Neuronal stem cell (in vitro differentiated cells): Measurements from ENCODE around the gene SIGLEC1.

Experiments used
- DNase-seq: peaks from one replicate; pipeline ENCODE4 v3.0.0-alpha.2; 2013; ENCODE audit warnings: low spot score
- H2AFZ ChIP-seq: one replicate; pipeline ENCODE4 v1.6.1; 2013; ENCODE audit warnings: mild to moderate bottlenecking, low read length, inconsistent platforms
- H2AK5ac ChIP-seq: 2 replicates; pipeline ENCODE4 v1.6.1; 2013; ENCODE audit warnings: low read depth, mild to moderate bottlenecking, inconsistent platforms, low read length, moderate library complexity, mixed read lengths
- H2BK120ac ChIP-seq: 2 replicates; pipeline ENCODE4 v1.6.1; 2013; ENCODE audit warnings: low read depth, mild to moderate bottlenecking, inconsistent platforms, low read length, moderate library complexity, mixed read lengths
- H2BK12ac ChIP-seq: one replicate; pipeline ENCODE4 v1.6.1; 2013; ENCODE audit warnings: low read length, inconsistent platforms
- H2BK15ac ChIP-seq: 2 replicates; pipeline ENCODE4 v1.6.1; 2013; ENCODE audit warnings: mild to moderate bottlenecking, low read length, inconsistent platforms, mixed read lengths
- H2BK5ac ChIP-seq: one replicate; pipeline ENCODE4 v1.6.1; 2013; ENCODE audit warnings: inconsistent platforms, mild to moderate bottlenecking, low read length, moderate library complexity
- H3K14ac ChIP-seq: one replicate; pipeline ENCODE4 v1.6.1; 2013; ENCODE audit warnings: low read length, inconsistent platforms
- H3K18ac ChIP-seq: 2 replicates; pipeline ENCODE4 v1.6.1; 2013; ENCODE audit warnings: low read length, inconsistent platforms
- H3K23ac ChIP-seq: 2 replicates; pipeline ENCODE4 v1.6.1; 2013; ENCODE audit warnings: low read depth, mild to moderate bottlenecking, mixed read lengths, low read length, inconsistent platforms; ENCODE audit not compliant: poor library complexity
- H3K27ac ChIP-seq: replicated peaks from 3 replicates; pipeline ENCODE4 v1.5.1; 2013; ENCODE audit warnings: low read length, inconsistent platforms
- H3K27me3 ChIP-seq, 3 experiments: 2 replicates each; pipeline ENCODE4 v1.6.1; 2013; ENCODE audit warnings: low read length in 3 of 3, mild to moderate bottlenecking in 2 of 3, inconsistent platforms in 1 of 3, low read depth in 1 of 3, mixed read lengths in 1 of 3, moderate library complexity in 1 of 3; ENCODE audit not compliant: control insufficient read depth in 3 of 3, insufficient read depth in 3 of 3
- H3K36me3 ChIP-seq, 2 donors: replicated peaks in 1 of 2; 2 replicates each; pipeline ENCODE4 v1.6.1; 2013; ENCODE audit warnings: low read length in 2 of 2; ENCODE audit not compliant: control insufficient read depth in 2 of 2, insufficient read depth in 2 of 2
- H3K4ac ChIP-seq: 2 replicates; pipeline ENCODE4 v1.6.1; 2013; ENCODE audit warnings: inconsistent platforms, mild to moderate bottlenecking, low read length, moderate library complexity
- H3K4me1 ChIP-seq, 2 donors: 1 replicate in 1 of 2; 2 replicates in 1 of 2; pipeline ENCODE4 v1.6.1; 2013; ENCODE audit warnings: low read length in 2 of 2, low read depth in 1 of 2; ENCODE audit not compliant: control insufficient read depth in 2 of 2, insufficient read depth in 1 of 2
- H3K4me2 ChIP-seq: one replicate; pipeline ENCODE4 v1.6.1; 2013; ENCODE audit warnings: mild to moderate bottlenecking, low read length, inconsistent platforms; ENCODE audit not compliant: insufficient read depth, poor library complexity, severe bottlenecking
- H3K4me3 ChIP-seq, 2 donors: 2 replicates each; pipeline ENCODE4 v1.5.1; 2013; ENCODE audit warnings: low read length in 2 of 2, mild to moderate bottlenecking in 2 of 2, inconsistent platforms in 1 of 2, moderate library complexity in 1 of 2
- H3K79me1 ChIP-seq: one replicate; pipeline ENCODE4 v1.6.1; 2013; ENCODE audit warnings: low read depth, mild to moderate bottlenecking, inconsistent platforms, low read length, moderate library complexity
- H3K9ac ChIP-seq: one replicate; pipeline ENCODE4 v1.6.1; 2013; ENCODE audit warnings: mild to moderate bottlenecking, low read depth, low read length, inconsistent platforms; ENCODE audit not compliant: poor library complexity
- H3K9me3 ChIP-seq, 2 donors: replicated peaks in 1 of 2; 2 replicates each; pipeline versions ENCODE3 to v1.6.1; 2013; ENCODE audit warnings: low read length in 2 of 2, mild to moderate bottlenecking in 2 of 2, inconsistent platforms in 1 of 2, low read depth in 1 of 2, mixed read lengths in 1 of 2, moderate library complexity in 1 of 2; ENCODE audit not compliant: control insufficient read depth in 2 of 2, insufficient read depth in 1 of 2
- H4K8ac ChIP-seq: one replicate; pipeline ENCODE4 v1.6.1; 2013; ENCODE audit warnings: low read depth, mild to moderate bottlenecking, inconsistent platforms, low read length, moderate library complexity
- H4K91ac ChIP-seq: one replicate; pipeline ENCODE4 v1.6.1; 2013; ENCODE audit warnings: low read length, low read depth, mild to moderate bottlenecking, inconsistent platforms; ENCODE audit not compliant: poor library complexity
- WGBS, 2 donors: extraction: QIAGEN DNeasy Blood & Tissue Kit; methylation state at CpG; one replicate each; pipeline ENCODE4 v1.1.7; 2013; ENCODE audit warnings: missing lambda C conversion rate in 2 of 2, mixed read lengths in 1 of 2; ENCODE audit not compliant: insufficient read length in 2 of 2, insufficient replicate concordance in 1 of 2; ENCODE audit errors: extremely low coverage in 2 of 2; 5-methylcytosine and 5-hydroxymethylcytosine counted together

The SIGLEC1 gene

GRCh38 chr20:3728354-3728753, 16.0 kb upstream of the SIGLEC1 start:
- H3K4me1 ChIP-seq, result peaks cover 4 to 11% of the 10 kb centered on the region in 2 donors
- H3K4me3 ChIP-seq, result no peak overlapping the region
- no peak for DNase-seq
- no peak overlapping the region for H3K18ac ChIP-seq
- peak overlapping the region; percentile 74 for H2AK5ac ChIP-seq
- no peaks in the 10 kb centered on the region for H3K36me3 ChIP-seq
- H3K27ac ChIP-seq, result no peak overlapping the region
- no peak overlapping the region for H4K91ac ChIP-seq
- no peak overlapping the region for H2BK15ac ChIP-seq
- H3K9ac ChIP-seq, result no peak overlapping the region
- no CpG with 5 or more reads among the region's 5 CpGs for WGBS, 2 donors
- H3K23ac ChIP-seq, result peak overlapping the region; percentile 18
- H2BK120ac ChIP-seq, result peak overlapping the region; percentile 47
- no peak overlapping the region for H2BK5ac ChIP-seq
- H3K79me1 ChIP-seq, result no peaks in the 10 kb centered on the region
- H3K4me2 ChIP-seq, result no peak overlapping the region
- H4K8ac ChIP-seq, result no peak overlapping the region
- H3K4ac ChIP-seq, result no peak overlapping the region
- H3K27me3 ChIP-seq, result peaks cover 0 to 45% (median 11%) of the 10 kb centered on the region in 3 experiments
- H3K14ac ChIP-seq, result peak overlapping the region; percentile 79
- H2AFZ ChIP-seq, result no peak overlapping the region
- no peaks in the 10 kb centered on the region for H3K9me3 ChIP-seq
- H2BK12ac ChIP-seq, result peak overlapping the region; percentile 18

GRCh38 chr20:3727401-3728021, 15.1 kb upstream of the SIGLEC1 start:
- Histone ChIP-seq H2BK5ac (no peak overlapping the region), H3K4me3 (no peak overlapping the region), H2BK12ac (no peak overlapping the region), H3K4me2 (no peak overlapping the region), H3K4me1 (peaks cover 4 to 10% of the 10 kb centered on the region in 2 donors), H3K79me1 (no peaks in the 10 kb centered on the region), H3K9me3 (no peaks in the 10 kb centered on the region), H4K8ac (no peak overlapping the region), H2AK5ac (no peak overlapping the region), H4K91ac (no peak overlapping the region), H3K14ac (no peak overlapping the region), H3K27ac (no peak overlapping the region), H3K4ac (no peak overlapping the region), H2AFZ (peak overlapping the region; percentile 61), H2BK120ac (no peak overlapping the region), H3K18ac (no peak overlapping the region), H3K23ac (no peak overlapping the region), H3K9ac (no peak overlapping the region), H3K36me3 (no peaks in the 10 kb centered on the region), H3K27me3 (peaks cover 0 to 38% (median 4%) of the 10 kb centered on the region in 3 experiments), H2BK15ac (no peak overlapping the region)
- WGBS, 2 donors, result no CpG with 5 or more reads among the region's 11 CpGs
- DNase-seq, result no peak

GRCh38 chr20:3724356-3724755, 12.0 kb upstream of the SIGLEC1 start:
- Histone ChIP-seq H3K27ac (no peak overlapping the region), H2AK5ac (no peak overlapping the region), H2BK120ac (no peak overlapping the region), H3K9me3 (peaks cover 0 to 1% of the 10 kb centered on the region in 2 donors), H3K9ac (no peak overlapping the region), H4K8ac (no peak overlapping the region), H2BK15ac (no peak overlapping the region), H4K91ac (no peak overlapping the region), H3K36me3 (no peaks in the 10 kb centered on the region), H2BK12ac (no peak overlapping the region), H2BK5ac (no peak overlapping the region), H3K18ac (no peak overlapping the region), H3K4me1 (peaks cover 0 to 5% of the 10 kb centered on the region in 2 donors), H3K4me2 (no peak overlapping the region), H3K27me3 (peaks cover 0 to 15% (median 2%) of the 10 kb centered on the region in 3 experiments), H3K14ac (no peak overlapping the region), H3K79me1 (no peaks in the 10 kb centered on the region), H3K4me3 (no peak overlapping the region), H2AFZ (no peak overlapping the region), H3K23ac (no peak overlapping the region), H3K4ac (no peak overlapping the region)
- DNase-seq, result no peak
- WGBS, 2 donors, result no CpG with 5 or more reads among the region's 4 CpGs

- Histone ChIP-seq H3K27me3 (peaks cover 0 to 9% (median 2%) of the 10 kb centered on the region in 3 experiments), H3K14ac (no peak overlapping the region), H3K4ac (no peak overlapping the region), H4K8ac (no peak overlapping the region), H3K9me3 (peaks cover 0 to 1% of the 10 kb centered on the region in 2 donors), H2BK12ac (no peak overlapping the region), H3K36me3 (no peaks in the 10 kb centered on the region), H3K4me2 (no peak overlapping the region), H2BK15ac (no peak overlapping the region), H3K27ac (no peak overlapping the region), H3K4me1 (peaks cover 0 to 5% of the 10 kb centered on the region in 2 donors), H3K79me1 (no peaks in the 10 kb centered on the region), H4K91ac (no peak overlapping the region), H2AFZ (no peak overlapping the region), H2AK5ac (no peak overlapping the region), H3K18ac (no peak overlapping the region), H3K4me3 (no peak overlapping the region), H2BK5ac (no peak overlapping the region), H2BK120ac (no peak overlapping the region), H3K23ac (no peak overlapping the region), H3K9ac (no peak overlapping the region)
- no CpG with 5 or more reads among the region's 8 CpGs for WGBS, 2 donors
- DNase-seq, result no peak
Observed at GRCh38 chr20:3723284-3723683, 10.9 kb upstream of the SIGLEC1 start.
